Activated CD4-positive, alpha-beta memory T cell treated with anti-CD3 and anti-CD28 coated beads for 36 hours (primary cell): ENCODE measurements around the gene OSER1. TPM values are rescaled to one million over a fixed set of nuclear protein-coding genes. Genes with fewer than 3 reads are reported as not detected.
"Not testable (repeated sequence)": the region's sequence is repeated elsewhere in the genome, so short reads cannot be mapped to it uniquely, and the experiment has no call there.

Experiments
- CTCF ChIA-PET: fragments of 350-600 bp; sonication (Branson Sonifier 250); formaldehyde crosslinking; loops from one replicate; lab custom pipeline; 2021; ENCODE audit warnings: antibody characterized with exemption, inconsistent platforms; lab: Charles Lee
- POLR2A ChIA-PET: fragments of 350-600 bp; sonication (Branson Sonifier 250); formaldehyde crosslinking; loops from one replicate; lab custom pipeline; 2021; ENCODE audit warnings: antibody characterized with exemption; lab: Charles Lee
- DNase-seq: peaks from one replicate; pipeline ENCODE4 v3.0.0-alpha.2; 2020
- H3K27ac Mint-ChIP-seq: one replicate; pipeline ENCODE4 v1.8.0; 2021; ENCODE audit warnings: mixed read lengths
- H3K27me3 Mint-ChIP-seq: one replicate; pipeline ENCODE4 v1.8.0; 2021; ENCODE audit warnings: mixed read lengths
- H3K36me3 Mint-ChIP-seq: one replicate; pipeline ENCODE4 v1.8.0; 2021; ENCODE audit warnings: mixed read lengths
- H3K4me1 Mint-ChIP-seq: one replicate; pipeline ENCODE4 v1.8.0; 2021; ENCODE audit warnings: low read depth, mixed read lengths
- H3K4me3 Mint-ChIP-seq: one replicate; pipeline ENCODE4 v1.8.0; 2021; ENCODE audit warnings: mild to moderate bottlenecking, mixed read lengths
- H3K9me3 Mint-ChIP-seq: one replicate; pipeline ENCODE4 v1.8.0; 2021; ENCODE audit warnings: mixed read lengths
- intact Hi-C: fragments of 100-400 bp; cut with micrococcal nuclease; formaldehyde crosslinking; loops from one replicate; pipeline ENCODE4 v1.15.1; 2023
- total RNA-seq, 2 experiments: library from RNA; stranded (reverse); gene quantifications; one replicate each; pipeline ENCODE4 v1.2.3, GENCODE V29; 2021

Gene OSER1
- total RNA-seq, 2 experiments from 2014 or later, result 23.4 to 24.2 TPM

- H3K4me3 Mint-ChIP-seq, result no peak overlapping the region
- peaks cover 1% of the 10 kb centered on the region for H3K4me1 Mint-ChIP-seq
- DNase-seq, result no peak
- H3K9me3 Mint-ChIP-seq, result peaks cover 2% of the 10 kb centered on the region
- H3K36me3 Mint-ChIP-seq, result no peaks in the 10 kb centered on the region
- ChIA-PET POLR2A (no interaction called here), CTCF (no interaction called here)
- intact Hi-C loops, result no loop called here
- H3K27me3 Mint-ChIP-seq, result peaks cover 11% of the 10 kb centered on the region
- no peak overlapping the region for H3K27ac Mint-ChIP-seq
These were observed 31.2 kb upstream of the OSER1 start for GRCh38 chr20:44241796-44242195.

GRCh38 chr20:44236840-44237239, 26.3 kb upstream of the OSER1 start:
- H3K27me3 Mint-ChIP-seq, H3K9me3 Mint-ChIP-seq, H3K27ac Mint-ChIP-seq, H3K36me3 Mint-ChIP-seq, intact Hi-C loops, DNase-seq, POLR2A ChIA-PET, H3K4me1 Mint-ChIP-seq, H3K4me3 Mint-ChIP-seq: not testable (repeated sequence)
- CTCF ChIA-PET, result interaction anchor here (0.6 to 1.0 kb wide), 2 partner anchors 74 to 603 kb away, joined by 3 read pairs; partner anchors contain the start of gene FITM2

- Mint-ChIP-seq H3K9me3 (no peaks in the 10 kb centered on the region), H3K27ac (no peak overlapping the region), H3K4me1 (no peaks in the 10 kb centered on the region), H3K36me3 (no peaks in the 10 kb centered on the region), H3K4me3 (no peak overlapping the region), H3K27me3 (no peaks in the 10 kb centered on the region)
- POLR2A ChIA-PET, result no interaction called here
- no peak for DNase-seq
- intact Hi-C loops, result no loop called here
- CTCF ChIA-PET, result interaction anchor here (1.4 to 1.5 kb wide), 2 partner anchors 19 to 75 kb away, joined by 3 to 5 read pairs; partner anchors contain the start of gene FITM2
These were observed 25.1 kb upstream of the OSER1 start for GRCh38 chr20:44235702-44236101.

- H3K4me3 Mint-ChIP-seq, result no peak overlapping the region
These were observed 24.2 kb upstream of the OSER1 start for GRCh38 chr20:44234566-44235317.

GRCh38 chr20:44233436-44234016, 23.0 kb upstream of the OSER1 start:
- POLR2A ChIA-PET, result no interaction called here
- DNase-seq, result no peak
- CTCF ChIA-PET, result interaction anchor here (1.4 kb wide), 1 partner anchor 16 kb away, joined by 6 read pairs; no protein-coding TSS in a partner anchor
- H3K4me1 Mint-ChIP-seq, result no peaks in the 10 kb centered on the region
- H3K4me3 Mint-ChIP-seq, result no peak overlapping the region
- H3K36me3 Mint-ChIP-seq, result no peaks in the 10 kb centered on the region
- intact Hi-C loops, result no loop called here
- H3K27ac Mint-ChIP-seq, result no peak overlapping the region
- no peaks in the 10 kb centered on the region for H3K9me3 Mint-ChIP-seq
- H3K27me3 Mint-ChIP-seq, result no peaks in the 10 kb centered on the region

More at GRCh38 chr20:44234566-44235317, 24.2 kb upstream of the OSER1 start:
- no peak for DNase-seq
- CTCF ChIA-PET, result interaction anchor here (0.9 to 1.5 kb wide), 3 partner anchors 17 to 76 kb away, joined by 3 to 5 read pairs (median 3); partner anchors contain the start of gene FITM2
- intact Hi-C loops, result no loop called here
- Mint-ChIP-seq H3K9me3 (no peaks in the 10 kb centered on the region), H3K4me1 (no peaks in the 10 kb centered on the region), H3K27ac (no peak overlapping the region), H3K27me3 (no peaks in the 10 kb centered on the region), H3K36me3 (no peaks in the 10 kb centered on the region)
- POLR2A ChIA-PET, result no interaction called here

GRCh38 chr20:44232469-44232856, 21.9 kb upstream of the OSER1 start:
- H3K4me1 Mint-ChIP-seq, DNase-seq, H3K9me3 Mint-ChIP-seq, H3K27me3 Mint-ChIP-seq, H3K27ac Mint-ChIP-seq, H3K4me3 Mint-ChIP-seq, POLR2A ChIA-PET, intact Hi-C loops, H3K36me3 Mint-ChIP-seq: not testable (repeated sequence)
- CTCF ChIA-PET, result interaction anchor here (1.0 to 1.7 kb wide), 3 partner anchors 14 to 79 kb away, joined by 3 to 6 read pairs (median 6); partner anchors contain the start of gene FITM2

GRCh38 chr20:44231713-44232468, 21.3 kb upstream of the OSER1 start:
- H3K27ac Mint-ChIP-seq, result no peak overlapping the region
- no peaks in the 10 kb centered on the region for H3K36me3 Mint-ChIP-seq
- ChIA-PET POLR2A (no interaction called here), CTCF (interaction anchor here (1.0 to 1.7 kb wide), 3 partner anchors 13 to 79 kb away, joined by 3 to 6 read pairs (median 6); partner anchors contain the start of gene FITM2)
- H3K4me3 Mint-ChIP-seq, result no peak overlapping the region
- intact Hi-C loops, result no loop called here
- H3K27me3 Mint-ChIP-seq, result no peaks in the 10 kb centered on the region
- H3K9me3 Mint-ChIP-seq, result no peaks in the 10 kb centered on the region
- DNase-seq, result no peak
- H3K4me1 Mint-ChIP-seq, result no peaks in the 10 kb centered on the region

- ChIA-PET CTCF (interaction anchor here (1.6 to 1.7 kb wide), 2 partner anchors 12 to 80 kb away, joined by 6 read pairs; partner anchors contain the start of gene FITM2), POLR2A (no interaction called here)
- Mint-ChIP-seq H3K36me3 (no peaks in the 10 kb centered on the region), H3K4me1 (no peaks in the 10 kb centered on the region), H3K27ac (no peak overlapping the region), H3K4me3 (no peak overlapping the region), H3K9me3 (no peaks in the 10 kb centered on the region), H3K27me3 (no peaks in the 10 kb centered on the region)
- DNase-seq, result no peak
- intact Hi-C loops, result no loop called here
These were observed 20.6 kb upstream of the OSER1 start for GRCh38 chr20:44231193-44231592.

GRCh38 chr20:44228465-44229258, 18.1 kb upstream of the OSER1 start:
- Mint-ChIP-seq H3K27ac (no peak overlapping the region), H3K4me1 (no peaks in the 10 kb centered on the region), H3K36me3 (no peaks in the 10 kb centered on the region), H3K9me3 (no peaks in the 10 kb centered on the region), H3K27me3 (no peaks in the 10 kb centered on the region), H3K4me3 (no peak overlapping the region)
- DNase-seq, result no peak
- ChIA-PET CTCF (interaction anchor here (1.0 to 1.7 kb wide), 4 partner anchors 10 to 82 kb away, joined by 3 to 9 read pairs (median 5); partner anchors contain the start of gene FITM2), POLR2A (no interaction called here)
- intact Hi-C loops, result no loop called here

GRCh38 chr20:44224637-44225036, 14.1 kb upstream of the OSER1 start:
- no peak overlapping the region for H3K27ac Mint-ChIP-seq
- POLR2A ChIA-PET, result no interaction called here
- no peaks in the 10 kb centered on the region for H3K36me3 Mint-ChIP-seq
- intact Hi-C loops, result no loop called here
- H3K4me3 Mint-ChIP-seq, result no peak overlapping the region
- CTCF ChIA-PET, result interaction anchor here (0.7 to 2.6 kb wide), 5 partner anchors 9 to 385 kb away, joined by 3 to 16 read pairs (median 4); partner anchors contain the start of gene FITM2
- no peaks in the 10 kb centered on the region for H3K9me3 Mint-ChIP-seq
- H3K27me3 Mint-ChIP-seq, result no peaks in the 10 kb centered on the region
- no peak for DNase-seq
- peaks cover 6% of the 10 kb centered on the region for H3K4me1 Mint-ChIP-seq

- POLR2A ChIA-PET, result no interaction called here
- no peak overlapping the region for H3K27ac Mint-ChIP-seq
- H3K4me3 Mint-ChIP-seq, result no peak overlapping the region
- H3K4me1 Mint-ChIP-seq, result peaks cover 15% of the 10 kb centered on the region
- intact Hi-C loops, result no loop called here
- no peak for DNase-seq
- H3K36me3 Mint-ChIP-seq, result no peaks in the 10 kb centered on the region
- no peaks in the 10 kb centered on the region for H3K9me3 Mint-ChIP-seq
- no peaks in the 10 kb centered on the region for H3K27me3 Mint-ChIP-seq
- CTCF ChIA-PET, result interaction anchor here (0.7 to 2.6 kb wide), 5 partner anchors 8 to 131 kb away, joined by 3 to 16 read pairs (median 3); partner anchors contain the start of gene FITM2
These were observed 13.2 kb upstream of the OSER1 start for GRCh38 chr20:44223721-44224120.
